ENCODE measurements around the gene SPATA4. TPM values are rescaled to one million over a fixed set of nuclear protein-coding genes. Genes with fewer than 3 reads are reported as not detected.

The SPATA4 gene
- total and polyA plus RNA-seq, 2 of the 4 experiments (the other 2 are of a cell fraction), result under 0.01 to 0.09 TPM

DNA sequence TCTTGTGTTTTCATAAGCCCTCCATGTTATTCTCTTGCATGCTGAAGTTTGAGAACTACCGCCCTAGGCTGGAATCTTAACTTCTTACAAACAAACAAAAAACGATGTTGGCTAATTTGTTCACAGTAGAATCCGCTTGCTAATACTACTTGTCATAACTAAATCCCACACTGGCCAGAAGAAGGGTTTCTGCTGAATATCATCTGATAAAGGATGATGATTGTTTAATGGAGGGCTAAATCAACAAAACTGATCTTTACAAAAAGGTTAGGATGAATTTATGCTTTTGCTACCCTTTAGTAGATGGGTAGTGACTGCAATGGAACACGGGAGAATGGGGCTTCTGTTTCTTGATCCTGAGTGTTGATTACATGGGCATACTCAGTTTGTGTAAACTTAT, 42.3 kb downstream of the SPATA4 start:
- no peak overlapping the region for H4K91ac ChIP-seq (ENCODE audit: insufficient read depth, low read depth, low read length)
- H3K9ac ChIP-seq (ENCODE audit: low read depth, low read length), result no peak overlapping the region
- no peak overlapping the region for H2AK5ac ChIP-seq (ENCODE audit: low read depth, low read length)
- in situ Hi-C loops (cut with MboI; ENCODE audit: low sequenced_read_pairs), result no loop called here
- BruUV-seq (replicated peaks), result no TSS peak
- no peak for TF ChIP-seq MAZ (IDR thresholded peaks at IDR 0.05; ENCODE audit: borderline replicate concordance, low read depth, low read length)
- no peak for TF ChIP-seq RCOR1 (IDR thresholded peaks at IDR 0.05; ENCODE audit: insufficient replicate concordance, low read length)
- TF ChIP-seq RFX5 (IDR thresholded peaks at IDR 0.05; ENCODE audit: low read depth, low read length), result no peak
- TF ChIP-seq MXI1 (IDR thresholded peaks at IDR 0.05; ENCODE audit: borderline replicate concordance, low read depth, low read length), result no peak
- no peak for TF ChIP-seq RAD21 (IDR thresholded peaks at IDR 0.05; ENCODE audit: low read length)
- TF ChIP-seq MAFK (IDR thresholded peaks at IDR 0.05; ENCODE audit: low read depth, low read length), result no peak
- TF ChIP-seq SMC3 (IDR thresholded peaks at IDR 0.05; ENCODE audit: low read depth, low read length), result no peak
- no peak for TF ChIP-seq CEBPB (IDR thresholded peaks at IDR 0.05; ENCODE audit: low read depth, low read length)
- TF ChIP-seq CHD1 (IDR thresholded peaks at IDR 0.05; ENCODE audit: low read depth, low read length), result no peak
- TF ChIP-seq BHLHE40 (IDR thresholded peaks at IDR 0.05; ENCODE audit: low read depth, low read length), result no peak
- no peak overlapping the region for H3K23ac ChIP-seq (ENCODE audit: low read depth, low read length)
- no peaks in the 10 kb centered on the region for H3K9me3 ChIP-seq (ENCODE audit: control insufficient read depth, insufficient read depth, low read length)
- H3K18ac ChIP-seq (ENCODE audit: low read depth, low read length), result no peak overlapping the region; the same call in 1 of the 2 replicates
- no peaks in the 10 kb centered on the region for H3K4me1 ChIP-seq (ENCODE audit: control insufficient read depth, insufficient read depth, low read length)
- H3K4me2 ChIP-seq (ENCODE audit: low read depth, low read length), result no peak overlapping the region
- H4K8ac ChIP-seq (ENCODE audit: low read depth in 2 of 2, low read length in 2 of 2), result peak overlapping the region in 1 of 2 experiments; percentile 22; a peak in 1 of 4 replicates
- H2BK120ac ChIP-seq (ENCODE audit: low read depth, low read length), result peak overlapping the region; percentile 64
- H4K20me1 ChIP-seq (ENCODE audit: insufficient read depth, low read length), result no peaks in the 10 kb centered on the region
- H3K14ac ChIP-seq (replicated peaks; ENCODE audit: low read depth, low read length), result no peak overlapping the region
- H2AK9ac ChIP-seq (replicated peaks; ENCODE audit: low read depth, low read length, poor library complexity), result no peak overlapping the region
- DNase-seq (no peak), ATAC-seq (ENCODE audit: low read depth) (no peak)
- no peaks in the 10 kb centered on the region for H3K9me1 ChIP-seq (ENCODE audit: insufficient read depth, low read length)
- dilution Hi-C loops (cut with HindIII; ENCODE audit: low sequenced_read_pairs, unreplicated experiment), result no loop called here
- H3K56ac ChIP-seq (ENCODE audit: extremely low read depth, insufficient read depth, low read length), result no peak overlapping the region
- H3K27ac ChIP-seq (ENCODE audit: insufficient read depth, low read length), result no peak overlapping the region
- no peak overlapping the region for H3K4me3 ChIP-seq (ENCODE audit: insufficient read depth, low read depth, low read length)
- no peaks in the 10 kb centered on the region for H3K79me1 ChIP-seq (ENCODE audit: low read depth in 1 of 2, low read length in 2 of 2)
- CTCF ChIA-PET, result no interaction called here
- no CpG with 5 or more reads among the region's 4 CpGs for WGBS, 2 experiments (ENCODE audit: extremely low coverage in 2 of 2, insufficient read length in 1 of 2)
- POLR2A ChIA-PET (ENCODE audit: unreplicated experiment), result no interaction called here
- H3K4ac ChIP-seq (ENCODE audit: low read depth, low read length), result no peak overlapping the region; the same call in 1 of the 2 replicates
- no peaks in the 10 kb centered on the region for H3K27me3 ChIP-seq (ENCODE audit: control insufficient read depth, insufficient read depth, low read length)
- H3K36me3 ChIP-seq (ENCODE audit: control insufficient read depth, insufficient read depth, low read length), result no peaks in the 10 kb centered on the region
- no peak overlapping the region for H4K5ac ChIP-seq (ENCODE audit: low read depth, low read length)
- H2BK20ac ChIP-seq (ENCODE audit: low read depth, low read length), result peak overlapping the region; percentile 51; the same call in 1 of the 2 replicates
- intact Hi-C loops (cut with micrococcal nuclease), result loop anchor here (5.0 kb wide), 1 partner anchor 34 kb away; no protein-coding TSS in a partner anchor
- no peak overlapping the region for H2AFZ ChIP-seq (replicated peaks; ENCODE audit: low read length, poor library complexity)
- H2BK5ac ChIP-seq (ENCODE audit: low read depth, low read length, poor library complexity, severe bottlenecking), result no peak overlapping the region
- no peak overlapping the region for H2BK15ac ChIP-seq (ENCODE audit: low read depth, low read length)
